Raji (cell line): ENCODE measurements around the gene CASKIN2.

Experiments used
- POLR2A ChIP-seq: IDR thresholded peaks from 2 replicates; pipeline ENCODE4 v1.6.1; 2011; ENCODE audit warnings: low read depth, low read length, control low read depth; ENCODE audit not compliant: insufficient read depth

The CASKIN2 gene

GRCh38 chr17:75515496-75516254 lies at the start of gene CASKIN2:
CASKIN2 (minus strand) TSS chr17:75515537; CDS start chr17:75513804, 1,733 bp downstream.
- no peak for TF ChIP-seq POLR2A

- TF ChIP-seq POLR2A = no peak
Measured at GRCh38 chr17:75565066-75565465, 49.7 kb upstream of the CASKIN2 start.

- no peak for TF ChIP-seq POLR2A
Measured at GRCh38 chr17:75564195-75564594, 48.9 kb upstream of the CASKIN2 start.

- no peak for TF ChIP-seq POLR2A
Measured at GRCh38 chr17:75563063-75563758, 47.9 kb upstream of the CASKIN2 start.

GRCh38 chr17:75561927-75562603 lies 46.7 kb upstream of the CASKIN2 start:
- no peak for TF ChIP-seq POLR2A

GRCh38 chr17:75559958-75560533 lies 44.7 kb upstream of the CASKIN2 start:
- no peak for TF ChIP-seq POLR2A

GRCh38 chr17:75558666-75559530 lies 43.6 kb upstream of the CASKIN2 start:
- no peak for TF ChIP-seq POLR2A

- TF ChIP-seq POLR2A = no peak
Measured at GRCh38 chr17:75557852-75558665, 42.7 kb upstream of the CASKIN2 start.

GRCh38 chr17:75557075-75557851 lies 41.9 kb upstream of the CASKIN2 start:
- no peak for TF ChIP-seq POLR2A

GRCh38 chr17:75555679-75556153 lies 40.4 kb upstream of the CASKIN2 start:
- no peak for TF ChIP-seq POLR2A

GRCh38 chr17:75553295-75554110 lies 38.2 kb upstream of the CASKIN2 start:
- no peak for TF ChIP-seq POLR2A

- no peak for TF ChIP-seq POLR2A
Measured at GRCh38 chr17:75552425-75553294, 37.3 kb upstream of the CASKIN2 start.
